Limb (tissue), 2 donors: Measurements from ENCODE around the gene ZNF761.
A peak's percentile ranks its signal among the peaks of the same experiment; 100 is the strongest.
"Not testable (repeated sequence)": the region's sequence is repeated elsewhere in the genome, so short reads cannot be mapped to it uniquely, and the experiment has no call there.

Experiments used
- DNase-seq, 2 donors: peaks; one replicate each; pipeline ENCODE4 v3.0.0-alpha.2; 2016; ENCODE audit errors: extremely low spot score in 2 of 2

Gene ZNF761

DNA sequence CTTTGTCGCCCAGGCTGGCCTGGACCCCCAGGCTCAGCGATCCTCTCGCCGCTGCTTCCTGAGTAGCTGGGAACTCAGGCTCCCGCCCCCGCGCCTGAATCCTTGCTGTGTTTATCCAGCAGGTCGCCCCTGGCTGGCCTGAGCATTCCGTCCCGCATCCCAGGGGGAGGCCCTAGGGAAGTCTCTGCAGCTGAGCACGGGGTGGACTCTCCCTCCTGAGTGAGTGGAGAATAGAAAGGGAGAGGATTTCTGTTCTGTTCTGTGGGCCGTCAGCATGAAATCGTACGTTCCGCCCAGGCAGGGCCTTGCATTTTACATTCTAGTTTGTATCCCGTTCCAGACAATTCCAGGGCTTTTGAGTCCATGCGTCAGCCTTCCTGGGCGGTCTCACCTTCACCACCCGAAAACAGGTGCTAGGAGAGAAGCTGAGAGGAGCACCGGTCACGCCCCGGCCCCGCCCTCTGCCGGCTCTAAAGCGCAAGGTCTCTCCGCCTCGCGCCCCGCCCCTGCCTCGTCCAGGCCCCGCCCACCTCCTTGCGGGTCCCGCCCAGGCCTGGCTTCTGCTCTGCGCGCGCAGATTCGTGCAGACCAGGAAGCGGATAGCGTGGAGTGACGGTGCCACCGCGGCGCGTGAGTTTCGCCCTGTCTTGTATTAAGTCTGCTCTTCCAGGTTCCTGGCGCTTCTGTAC is at the start of gene ZNF761:
Gene ZNF761, plus strand, starts transcription at position 586 of the 689 bp plus-strand sequence. CDS start 15,285 bp downstream, outside the sequence.
- peak; percentile 88 to 97 for DNase-seq

DNA sequence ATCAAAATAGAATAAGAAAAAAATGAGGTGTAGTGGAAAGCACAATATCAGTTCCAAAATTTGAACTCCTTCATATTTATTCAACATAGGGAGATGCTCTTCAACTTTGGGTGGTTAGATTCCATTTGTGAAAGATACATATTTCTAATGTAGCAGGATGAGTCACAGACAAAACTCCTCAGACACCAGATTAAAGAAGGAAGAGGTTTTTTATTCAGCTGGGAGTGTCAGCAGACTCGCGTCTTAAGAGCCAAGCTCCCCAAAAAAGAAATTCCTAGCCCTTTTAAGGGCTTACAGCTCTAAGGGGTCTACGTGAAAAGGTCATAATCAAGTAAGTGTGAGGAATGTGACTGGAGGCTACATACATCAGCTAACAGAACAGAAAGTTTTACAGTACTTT is 43.6 kb upstream of the ZNF761 start:
- DNase-seq, result no peak

DNA sequence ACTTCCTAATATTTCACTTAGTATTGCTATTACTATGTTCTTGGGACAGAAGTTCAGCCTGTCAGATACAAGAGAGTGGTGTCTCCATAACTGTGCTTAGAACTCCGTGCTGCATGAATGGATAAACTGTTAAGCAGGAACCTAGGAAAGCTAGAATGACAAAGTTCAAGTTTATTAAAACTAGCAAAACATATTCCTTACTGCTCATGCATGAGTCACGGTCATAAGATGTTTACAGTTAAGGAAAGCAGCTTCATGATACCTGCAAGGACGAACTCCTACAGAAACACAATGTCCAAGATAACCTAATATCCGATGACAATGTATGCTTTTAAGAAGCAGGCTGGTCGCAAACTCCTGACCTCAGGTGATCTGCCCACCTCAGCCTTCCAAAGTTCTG is 42.9 kb upstream of the ZNF761 start:
- DNase-seq, result no peak

DNA sequence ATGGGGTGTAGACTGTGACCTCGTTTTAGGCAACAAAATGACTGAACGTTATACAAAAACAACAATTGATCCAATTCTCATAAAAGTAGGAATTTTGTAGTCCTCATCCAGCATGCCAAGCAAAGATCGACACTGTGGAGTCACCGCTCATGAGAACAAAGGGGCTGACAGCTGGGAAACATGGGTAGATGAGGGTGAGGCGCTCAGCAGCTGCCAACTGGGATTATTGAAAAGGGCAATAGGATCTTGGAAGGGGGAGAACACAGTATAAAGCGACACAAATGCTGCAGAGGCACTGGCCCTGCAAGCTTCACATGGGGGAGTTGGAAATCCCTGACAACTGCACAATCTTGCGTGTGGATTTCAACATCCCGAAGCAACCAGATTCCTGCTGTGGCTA is 42.2 kb upstream of the ZNF761 start:
- peak; percentile 30 to 42 for DNase-seq

DNA sequence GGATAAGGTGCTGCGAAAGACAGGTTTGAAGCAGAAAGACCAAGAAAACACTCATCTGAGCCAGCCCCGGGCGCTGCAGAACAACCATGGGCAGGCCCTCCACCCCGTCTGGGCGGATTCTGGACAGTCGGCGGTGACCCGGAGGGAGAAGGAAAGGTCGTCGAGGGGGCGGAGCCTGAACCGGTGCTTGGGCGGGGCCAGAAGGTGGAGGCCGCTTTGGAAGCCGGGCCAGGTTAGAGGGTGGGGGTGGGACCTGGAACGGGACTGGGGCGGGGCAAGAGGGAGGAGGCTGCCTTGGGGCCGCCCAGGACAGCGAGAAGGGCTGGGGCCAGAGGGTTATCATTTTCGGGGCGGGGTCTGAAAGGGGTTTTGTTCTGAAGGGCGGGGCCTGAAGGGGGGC is 41.8 kb upstream of the ZNF761 start:
- DNase-seq, result peak; percentile 6 to 47

DNA sequence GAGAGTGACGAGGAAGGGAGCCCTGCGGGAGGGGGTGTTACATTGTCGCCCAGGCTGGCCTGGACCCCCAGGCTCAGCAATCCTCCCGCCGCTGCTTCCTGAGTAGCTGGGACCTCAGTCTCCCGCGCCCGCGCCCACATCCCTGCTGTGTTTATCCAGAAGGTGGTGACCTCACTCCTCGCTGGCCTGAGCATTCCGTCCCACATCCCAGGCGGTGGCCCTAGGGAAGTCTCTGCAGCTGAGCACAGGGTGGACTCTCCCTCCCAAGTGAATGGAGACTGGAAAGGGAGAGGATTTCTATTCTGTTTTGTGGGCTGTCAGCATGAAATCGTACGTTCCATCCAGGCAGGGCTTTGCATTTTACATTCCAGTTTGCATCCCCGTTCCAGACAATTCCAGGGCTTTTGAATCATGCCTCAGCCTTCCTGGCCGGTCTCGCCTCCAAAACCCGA is 37.2 kb upstream of the ZNF761 start:
- DNase-seq, result no peak

DNA sequence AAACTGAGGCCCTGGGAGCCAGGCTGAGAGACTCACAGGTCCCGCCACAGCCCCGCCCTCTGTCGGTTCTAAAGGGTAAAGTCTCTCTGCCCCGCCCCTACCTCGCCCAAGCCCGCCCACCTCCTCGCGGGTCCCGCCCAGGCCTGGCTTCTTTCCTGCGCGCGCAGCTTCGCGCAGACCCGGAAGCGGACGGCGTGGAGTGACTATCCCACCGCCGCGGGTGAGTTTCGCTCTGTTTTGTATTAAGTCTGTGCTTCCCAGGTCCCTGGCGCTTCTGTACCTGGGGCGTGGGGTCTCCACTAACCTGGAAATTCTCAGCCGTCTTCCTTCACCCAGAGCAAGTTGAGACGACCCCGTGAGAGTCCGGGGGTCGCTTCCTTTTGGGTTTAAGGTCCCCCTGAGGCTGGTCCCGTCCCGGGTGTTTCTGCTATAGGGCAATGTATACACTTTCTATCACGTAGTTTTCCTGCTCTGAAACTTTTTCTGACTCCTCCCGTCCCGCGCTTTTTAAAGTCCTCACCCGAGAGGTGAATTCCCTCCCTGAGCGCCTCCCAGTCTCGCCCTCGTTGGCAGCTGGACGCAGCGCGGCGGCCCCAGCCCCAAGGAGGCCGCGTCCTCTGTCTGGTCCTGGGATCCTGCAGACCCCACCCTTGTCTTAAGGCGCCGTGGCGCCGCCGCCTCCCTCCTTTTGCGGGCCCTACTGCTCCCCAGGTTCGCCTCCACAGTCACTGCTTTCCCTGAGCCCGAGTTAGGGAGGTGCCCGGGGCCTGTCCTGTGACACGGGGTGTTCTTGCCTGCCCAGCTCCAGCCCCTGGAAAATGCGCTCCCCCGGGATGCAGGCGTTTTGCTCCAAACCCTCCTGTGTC is 36.6 kb upstream of the ZNF761 start, which contains the start of gene ZNF765:
Gene ZNF765, plus strand, starts transcription at position 176 of the 866 bp plus-strand sequence. CDS start 2,867 bp downstream, outside the sequence.
- peak; percentile 92 to 95 for DNase-seq

DNA sequence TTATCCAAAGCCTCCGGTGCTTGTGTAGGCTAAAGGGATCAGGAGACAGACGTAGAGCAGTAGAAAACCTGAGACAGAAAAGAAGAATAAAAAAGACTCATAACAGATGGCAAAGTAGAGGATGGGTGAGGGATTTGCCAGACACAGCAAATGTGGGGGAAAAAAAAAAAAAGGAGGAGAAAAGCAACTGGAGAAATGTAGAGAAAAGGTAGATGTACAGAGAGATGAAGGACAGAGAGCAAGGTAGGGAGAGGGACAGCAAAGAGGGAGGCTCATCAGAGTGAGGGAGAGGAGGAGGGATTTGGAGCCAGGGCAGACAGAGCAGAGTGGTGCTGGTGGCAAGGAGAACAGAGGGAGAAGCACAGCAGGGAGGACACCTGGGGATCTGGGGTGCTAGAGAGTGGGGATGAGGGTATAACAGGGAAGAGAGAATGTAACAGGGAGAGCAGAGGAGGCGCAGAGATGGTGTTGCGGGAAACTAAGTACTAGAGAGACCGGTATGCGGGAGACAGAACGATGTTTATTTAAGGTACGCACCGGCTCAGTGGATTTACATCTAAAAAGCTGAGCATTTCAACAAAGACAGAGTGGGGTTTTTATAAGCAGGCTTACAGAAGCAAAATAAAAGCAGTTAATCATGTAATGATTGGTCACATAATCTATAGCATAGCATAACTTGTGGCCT is 35.8 kb upstream of the ZNF761 start:
- DNase-seq, result not testable (repeated sequence)

DNA sequence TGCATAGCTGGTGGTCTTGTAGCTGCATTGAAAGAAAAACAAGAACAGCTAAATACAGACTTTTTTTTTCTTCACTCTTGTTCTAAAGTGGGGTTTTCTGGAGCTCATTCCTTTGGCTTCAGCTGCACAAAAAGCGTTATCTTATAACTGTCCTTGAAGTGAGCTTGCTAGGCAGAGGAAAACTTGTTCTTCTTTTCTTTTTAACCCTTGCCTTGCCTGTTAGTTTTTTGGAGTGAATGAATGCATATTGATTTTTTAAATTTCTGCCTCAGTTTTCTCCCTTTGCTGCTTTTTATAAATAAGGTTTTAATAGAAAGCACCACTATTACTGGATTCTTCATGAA is 35.3 kb upstream of the ZNF761 start:
- DNase-seq, result no peak

DNA sequence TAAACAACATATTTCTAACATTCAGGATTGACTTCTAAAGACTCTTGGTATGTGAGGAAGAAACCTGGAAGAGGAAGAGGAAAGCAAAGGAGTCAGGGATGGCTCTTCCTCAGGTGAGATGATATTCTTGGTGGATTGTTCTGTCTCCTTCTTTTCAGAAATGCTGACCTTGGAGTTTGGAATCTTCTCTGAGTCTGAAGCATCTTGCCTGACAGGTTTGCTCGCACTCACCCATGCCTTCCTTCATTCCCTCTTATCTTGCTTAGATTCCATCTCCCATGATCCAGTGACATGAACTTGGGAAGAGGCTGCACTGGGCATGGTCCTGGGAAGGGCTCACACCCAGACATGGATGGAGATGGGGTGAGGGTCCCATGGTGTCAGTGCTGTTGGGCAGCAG is 33.9 kb upstream of the ZNF761 start:
- not testable (repeated sequence) for DNase-seq

DNA sequence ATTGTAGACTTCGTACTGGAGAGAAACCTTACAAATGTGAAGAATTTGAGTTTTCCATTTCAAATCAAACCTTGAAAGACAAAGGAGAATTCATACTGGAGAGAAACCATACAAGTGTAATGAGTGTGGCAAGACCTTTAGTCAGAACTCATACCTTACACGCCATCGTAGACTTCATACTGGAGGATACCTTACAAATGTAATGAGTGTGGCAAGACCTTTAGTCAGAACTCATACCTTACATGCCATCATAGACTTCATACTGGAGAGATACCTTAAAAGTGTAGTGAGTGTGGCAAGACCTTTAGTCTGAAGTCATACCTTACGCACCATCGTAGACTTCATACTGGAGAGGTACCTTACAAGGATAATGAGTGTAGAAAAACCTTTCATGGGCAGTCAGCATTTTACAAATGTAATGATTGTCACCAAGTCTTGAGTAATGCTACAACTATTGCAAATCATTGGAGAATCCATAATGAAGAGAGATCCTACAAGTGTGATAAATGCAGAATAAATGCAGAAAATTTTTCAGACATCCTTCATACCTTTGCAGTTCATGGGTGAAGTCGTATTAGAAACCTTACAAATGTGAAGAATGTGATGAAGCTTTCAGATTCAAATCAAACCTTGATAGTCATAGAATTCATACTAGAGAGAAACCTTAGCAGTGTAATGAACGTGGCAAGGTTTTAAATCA is 22.1 kb upstream of the ZNF761 start:
- no peak for DNase-seq

DNA sequence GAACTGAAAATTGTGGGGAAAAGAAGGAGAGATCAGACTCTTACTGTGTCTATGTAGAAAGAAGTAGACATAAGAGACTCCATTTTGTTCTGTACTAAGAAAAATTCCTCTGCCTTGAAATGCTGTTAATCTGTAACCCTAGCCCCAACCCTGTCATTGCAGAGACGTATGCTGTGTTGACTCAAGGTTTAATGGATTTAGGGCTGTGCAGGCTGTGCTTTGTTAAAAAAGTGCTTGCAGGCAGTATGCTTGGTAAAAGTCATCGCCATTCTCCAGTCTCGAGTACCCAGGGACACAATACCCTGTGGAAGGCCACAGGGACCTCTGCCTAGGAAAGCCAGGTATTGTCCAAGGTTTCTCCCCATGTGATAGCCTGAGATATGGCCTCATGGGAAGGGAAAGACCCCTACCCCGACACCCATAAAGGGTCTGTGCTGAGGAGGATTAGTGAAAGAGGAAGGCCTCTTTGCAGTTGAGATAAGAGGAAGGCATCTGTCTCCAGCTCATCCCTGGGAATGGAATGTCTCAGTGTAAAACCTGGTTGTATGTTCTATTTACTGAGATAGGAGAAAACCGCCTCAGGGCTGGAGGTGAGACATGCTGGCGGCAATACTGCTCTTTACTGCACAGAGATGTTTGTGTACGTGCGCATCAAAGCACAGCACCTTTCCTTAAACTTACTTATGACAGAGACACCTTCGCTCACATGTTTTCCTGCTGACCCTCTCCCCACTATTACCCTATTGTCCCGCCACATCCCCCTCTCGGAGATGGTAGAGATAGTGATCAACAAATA is 11.1 kb upstream of the ZNF761 start:
- not testable (repeated sequence) for DNase-seq

DNA sequence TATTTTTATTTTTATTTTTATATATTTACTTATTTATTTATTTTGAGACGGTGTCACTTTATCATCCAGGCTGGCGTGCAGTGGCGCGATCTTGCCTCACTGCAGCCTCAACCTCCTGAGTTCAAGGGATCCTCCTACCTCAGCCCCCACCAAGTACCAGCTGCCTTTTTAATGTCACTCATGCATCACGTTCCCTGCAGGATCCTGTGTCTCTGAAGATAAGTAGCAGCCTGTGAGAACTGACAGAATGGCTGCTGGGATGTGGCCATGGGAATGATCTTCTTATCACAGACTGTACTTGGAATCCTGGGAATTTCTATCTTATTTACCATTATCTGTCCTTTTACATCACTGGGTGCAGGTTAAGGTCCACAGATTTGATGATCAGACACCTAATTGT is 9.2 kb upstream of the ZNF761 start:
- DNase-seq, result no peak

DNA sequence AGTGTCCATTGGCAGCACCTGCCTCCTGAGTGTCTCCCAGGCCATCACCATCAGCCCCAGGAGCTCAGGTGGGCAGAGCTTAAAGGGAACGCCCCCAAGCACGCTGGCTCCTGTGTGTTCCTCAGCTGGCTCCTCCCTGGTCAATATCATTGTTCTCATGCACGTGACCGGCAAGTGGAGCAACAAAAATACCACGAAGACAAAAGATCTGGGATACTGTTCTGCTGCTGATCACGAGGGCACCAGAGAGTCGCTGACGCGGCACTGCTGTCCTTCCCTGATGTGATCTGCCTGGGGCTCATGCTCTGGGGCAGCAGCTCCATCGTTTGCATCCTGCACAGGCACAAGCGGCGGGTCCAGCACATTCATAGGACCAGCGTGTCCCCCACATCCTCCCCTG is 8.7 kb upstream of the ZNF761 start:
- DNase-seq, result peak in 1 of 2 donors; percentile 31

DNA sequence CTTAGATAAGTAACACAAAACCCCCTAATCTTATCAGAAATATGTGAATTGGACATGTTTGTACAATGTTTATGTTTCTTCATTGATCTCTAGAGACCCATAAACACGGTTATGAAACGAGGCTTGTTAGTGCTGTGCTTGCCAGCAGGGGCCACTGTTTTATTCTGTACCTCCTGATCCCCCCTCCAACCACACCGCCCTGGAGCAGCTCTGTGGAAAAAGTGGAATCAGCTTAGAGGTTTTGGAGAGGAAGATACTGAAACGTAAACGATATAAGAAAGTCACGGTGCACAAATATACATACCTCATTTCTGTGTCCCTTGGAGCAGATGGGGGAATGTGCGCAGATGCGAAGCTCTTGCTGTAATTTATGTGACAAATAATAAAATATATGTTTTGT is 8.1 kb upstream of the ZNF761 start:
- DNase-seq, result peak in 1 of 2 donors; percentile 43

DNA sequence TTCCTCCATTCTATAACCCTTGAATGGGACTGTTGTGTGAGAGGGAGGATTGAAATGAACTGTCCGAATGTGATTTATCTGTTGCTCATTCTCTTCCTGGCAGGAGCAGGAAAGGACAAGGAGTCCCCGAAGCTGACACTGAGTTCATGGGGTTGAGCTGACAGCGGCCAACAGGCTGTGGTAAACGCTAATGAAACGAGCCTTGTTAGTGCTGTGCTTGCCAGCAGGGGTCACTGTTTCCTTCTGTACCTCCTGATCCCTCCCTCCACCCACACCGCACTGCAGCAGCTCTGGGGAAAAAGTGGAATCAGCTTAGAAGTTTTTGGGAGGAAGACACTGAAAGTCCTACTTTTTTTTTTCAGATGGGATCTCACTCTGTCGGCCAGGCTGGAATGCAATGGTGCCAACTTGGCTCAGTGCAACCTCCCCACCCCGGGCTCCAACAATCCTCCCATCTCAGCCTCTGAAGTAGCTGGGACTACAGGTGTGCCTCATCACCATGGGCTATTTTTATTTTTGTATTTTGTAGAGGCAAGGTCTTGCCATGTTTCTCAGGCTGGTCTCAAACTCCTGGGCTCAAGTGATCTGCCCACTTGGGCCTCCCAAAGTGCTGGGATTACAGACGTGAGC is 6.7 kb upstream of the ZNF761 start:
- peak; percentile 75 to 82 for DNase-seq

DNA sequence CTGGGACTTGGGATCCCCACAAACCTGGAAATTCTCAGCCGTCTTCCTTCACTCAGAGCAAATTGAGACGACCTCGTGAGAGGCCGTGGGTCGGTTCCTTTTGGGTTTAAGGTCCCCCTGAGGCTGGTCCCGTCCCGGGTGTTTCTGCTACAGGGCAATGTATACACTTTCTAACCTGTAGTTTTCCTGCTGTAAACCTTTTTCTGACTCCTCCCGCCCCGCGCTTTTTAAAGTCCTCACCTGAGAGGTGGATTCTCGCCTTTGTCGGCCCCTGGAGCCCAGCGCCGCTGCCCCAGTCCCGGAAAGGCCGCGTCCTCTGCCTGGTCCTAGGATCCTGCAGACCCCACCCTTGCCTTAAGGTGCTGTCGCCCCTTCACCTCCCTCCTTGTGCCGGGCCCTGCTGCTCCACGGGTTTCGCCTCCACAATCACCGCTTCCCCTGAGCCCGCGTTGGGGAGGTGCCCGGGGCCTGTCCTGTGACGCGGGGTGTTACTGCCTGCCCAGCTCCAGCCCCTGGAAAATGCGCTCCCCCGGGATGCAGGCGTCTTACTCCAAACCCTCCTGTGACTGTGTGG is 391 bp downstream of the ZNF761 start:
- peak in 1 of 2 donors; percentile 50 for DNase-seq

DNA sequence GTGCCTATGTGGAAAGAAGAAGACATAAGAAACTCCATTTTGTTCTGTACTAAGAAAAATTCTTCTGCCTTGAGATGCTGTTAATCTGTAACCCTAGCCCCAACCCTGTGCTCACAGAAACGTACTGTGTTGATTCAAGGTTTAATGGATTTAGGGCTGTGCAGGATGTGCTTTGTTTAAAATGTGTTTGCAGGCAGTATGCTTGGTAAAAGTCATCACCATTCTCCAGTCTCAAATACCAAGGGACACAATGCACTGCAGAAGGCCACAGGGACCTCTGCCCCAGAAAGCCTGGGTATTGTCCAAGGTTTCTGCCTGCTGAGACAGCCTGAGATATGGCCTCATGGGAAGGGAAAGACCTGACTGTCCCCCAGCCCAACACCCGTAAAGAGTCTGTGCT is 12.0 kb downstream of the ZNF761 start:
- not testable (repeated sequence) for DNase-seq

DNA sequence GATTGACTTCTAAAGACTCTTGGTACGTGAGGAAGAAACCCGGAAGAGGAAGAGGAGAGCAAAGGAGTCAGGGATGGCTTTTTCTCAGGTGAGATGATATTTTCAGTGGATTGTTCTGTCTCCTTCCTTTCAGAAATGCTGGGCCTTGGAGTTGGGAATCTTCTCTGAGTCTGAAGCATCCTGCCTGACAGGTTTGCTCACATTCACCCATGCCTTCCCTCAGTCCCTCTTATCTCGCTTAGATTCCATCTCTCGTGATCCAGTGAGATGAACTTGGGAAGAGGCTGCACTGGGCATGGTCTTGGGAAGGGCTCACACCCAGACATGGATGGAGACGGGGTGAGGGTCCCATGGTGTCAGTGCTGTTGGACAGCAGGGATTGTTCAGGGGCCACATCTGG is 15.4 kb downstream of the ZNF761 start:
- DNase-seq, result not testable (repeated sequence)

DNA sequence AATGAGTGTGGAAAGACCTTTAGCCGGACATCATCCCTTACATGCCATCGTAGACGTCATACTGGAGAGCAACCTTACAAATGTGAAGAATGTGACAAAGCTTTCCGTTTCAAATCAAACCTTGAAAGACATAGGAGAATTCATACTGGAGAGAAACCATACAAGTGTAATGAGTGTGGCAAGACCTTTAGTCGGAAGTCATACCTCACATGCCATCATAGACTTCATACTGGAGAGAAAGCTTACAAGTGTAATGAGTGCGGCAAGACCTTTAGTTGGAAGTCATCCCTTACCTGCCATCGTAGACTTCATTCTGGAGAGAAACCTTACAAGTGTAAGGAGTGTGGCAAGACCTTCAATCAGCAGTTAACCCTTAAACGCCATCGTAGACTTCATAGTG is 24.0 kb downstream of the ZNF761 start:
- no peak for DNase-seq
